Measurements from ENCODE around the gene GPD1L. TPM values are rescaled to one million over a fixed set of nuclear protein-coding genes. Genes with fewer than 3 reads are reported as not detected.

GPD1L gene
- total RNA-seq, 3 donors from 2014 or later = 56.3 to 66.6 (median 58.3) TPM

DNA sequence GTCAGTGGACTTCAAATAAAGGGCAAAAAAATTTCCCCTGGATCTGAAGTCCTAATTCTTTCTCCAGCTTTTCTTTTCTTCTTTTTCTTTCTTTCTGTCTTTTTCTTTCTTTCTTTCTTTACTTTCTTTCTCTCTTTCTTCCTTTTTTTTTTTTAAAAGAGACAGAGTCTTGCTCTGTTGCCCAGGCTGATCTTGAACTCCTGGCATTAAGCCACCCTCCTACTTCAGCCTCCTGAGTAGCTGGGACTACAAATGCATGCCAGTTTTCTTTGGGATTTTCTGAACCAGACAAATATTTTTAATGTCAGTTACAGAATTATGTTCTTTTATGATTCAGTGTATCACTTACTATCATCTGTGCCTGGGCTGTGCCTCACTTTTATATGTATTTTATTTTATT lies 86.7 kb downstream of the GPD1L start:
- Histone ChIP-seq H3K4me3 (no peak overlapping the region), H3K27me3 (no peaks in the 10 kb centered on the region), H3K4me1 (no peaks in the 10 kb centered on the region), H3K36me3 (no peaks in the 10 kb centered on the region), H3K9me3 (no peaks in the 10 kb centered on the region), H3K27ac (no peak overlapping the region)
- TF ChIP-seq POLR2AphosphoS5 (IDR thresholded peaks at IDR 0.05) (no peak), POLR2A (IDR thresholded peaks at IDR 0.05) (no peak)
- TF ChIP-seq, protein P1, sequence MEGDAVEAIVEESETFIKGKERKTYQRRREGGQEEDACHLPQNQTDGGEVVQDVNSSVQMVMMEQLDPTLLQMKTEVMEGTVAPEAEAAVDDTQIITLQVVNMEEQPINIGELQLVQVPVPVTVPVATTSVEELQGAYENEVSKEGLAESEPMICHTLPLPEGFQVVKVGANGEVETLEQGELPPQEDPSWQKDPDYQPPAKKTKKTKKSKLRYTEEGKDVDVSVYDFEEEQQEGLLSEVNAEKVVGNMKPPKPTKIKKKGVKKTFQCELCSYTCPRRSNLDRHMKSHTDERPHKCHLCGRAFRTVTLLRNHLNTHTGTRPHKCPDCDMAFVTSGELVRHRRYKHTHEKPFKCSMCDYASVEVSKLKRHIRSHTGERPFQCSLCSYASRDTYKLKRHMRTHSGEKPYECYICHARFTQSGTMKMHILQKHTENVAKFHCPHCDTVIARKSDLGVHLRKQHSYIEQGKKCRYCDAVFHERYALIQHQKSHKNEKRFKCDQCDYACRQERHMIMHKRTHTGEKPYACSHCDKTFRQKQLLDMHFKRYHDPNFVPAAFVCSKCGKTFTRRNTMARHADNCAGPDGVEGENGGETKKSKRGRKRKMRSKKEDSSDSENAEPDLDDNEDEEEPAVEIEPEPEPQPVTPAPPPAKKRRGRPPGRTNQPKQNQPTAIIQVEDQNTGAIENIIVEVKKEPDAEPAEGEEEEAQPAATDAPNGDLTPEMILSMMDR (IDR thresholded peaks at IDR 0.05) = no peak
- DNase-seq (ENCODE audit: low spot score in 2 of 2) = no peak
- intact Hi-C loops (cut with DNase I; ENCODE audit: low total_unique reads) = no loop called here

- TF ChIP-seq, protein P1 (IDR thresholded peaks at IDR 0.05) = no peak
- TF ChIP-seq POLR2A (IDR thresholded peaks at IDR 0.05) = no peak
- TF ChIP-seq POLR2AphosphoS5 (IDR thresholded peaks at IDR 0.05) = no peak
- Histone ChIP-seq H3K27ac (no peak overlapping the region), H3K27me3 (no peaks in the 10 kb centered on the region), H3K36me3 (no peaks in the 10 kb centered on the region), H3K4me3 (no peak overlapping the region), H3K4me1 (no peaks in the 10 kb centered on the region), H3K9me3 (no peaks in the 10 kb centered on the region)
- DNase-seq (ENCODE audit: low spot score in 2 of 2) = no peak
- intact Hi-C loops (cut with DNase I; ENCODE audit: low total_unique reads) = no loop called here
These were observed 88.2 kb downstream of the GPD1L start for GRCh38 chr3:32194653-32195052.

- H3K27ac ChIP-seq = no peak overlapping the region
- no peaks in the 10 kb centered on the region for H3K36me3 ChIP-seq
- intact Hi-C loops (cut with DNase I; ENCODE audit: low total_unique reads) = no loop called here
- no peak for DNase-seq (ENCODE audit: low spot score in 2 of 2)
- no peaks in the 10 kb centered on the region for H3K27me3 ChIP-seq
- H3K4me1 ChIP-seq = no peaks in the 10 kb centered on the region
- H3K9me3 ChIP-seq = no peaks in the 10 kb centered on the region
- no peak for TF ChIP-seq POLR2A (IDR thresholded peaks at IDR 0.05)
- no peak for TF ChIP-seq POLR2AphosphoS5 (IDR thresholded peaks at IDR 0.05)
- no peak overlapping the region for H3K4me3 ChIP-seq
These were observed 89.6 kb downstream of the GPD1L start for GRCh38 chr3:32195995-32196540.

DNA sequence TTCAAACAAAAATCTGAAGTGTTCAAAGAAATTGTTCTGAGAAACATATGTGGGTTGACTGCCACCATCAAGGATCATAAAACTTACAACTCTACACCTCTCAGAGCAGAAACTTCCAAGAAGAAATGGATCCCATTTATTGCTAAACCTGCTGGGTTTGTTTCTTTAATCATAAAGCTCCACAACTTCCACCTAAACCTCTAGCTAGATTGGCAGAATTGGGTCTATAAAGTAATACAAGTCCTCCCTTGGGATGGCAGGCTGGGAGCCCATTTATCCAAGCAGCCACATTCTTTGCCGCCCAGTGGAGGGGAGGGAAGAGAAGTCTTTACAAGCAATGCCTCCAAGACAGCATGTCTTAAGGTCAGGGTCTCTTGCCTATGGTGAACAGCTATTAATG lies 91.6 kb downstream of the GPD1L start:
- Histone ChIP-seq H3K4me3 (no peak overlapping the region), H3K27me3 (no peaks in the 10 kb centered on the region), H3K27ac (no peak overlapping the region), H3K36me3 (no peaks in the 10 kb centered on the region), H3K4me1 (no peaks in the 10 kb centered on the region), H3K9me3 (no peaks in the 10 kb centered on the region)
- TF ChIP-seq, protein P1 (IDR thresholded peaks at IDR 0.05) = no peak
- TF ChIP-seq POLR2AphosphoS5 (IDR thresholded peaks at IDR 0.05) = no peak
- TF ChIP-seq POLR2A (IDR thresholded peaks at IDR 0.05) = no peak
- intact Hi-C loops (cut with DNase I; ENCODE audit: low total_unique reads) = no loop called here
- no peak for DNase-seq (ENCODE audit: low spot score in 2 of 2)

DNA sequence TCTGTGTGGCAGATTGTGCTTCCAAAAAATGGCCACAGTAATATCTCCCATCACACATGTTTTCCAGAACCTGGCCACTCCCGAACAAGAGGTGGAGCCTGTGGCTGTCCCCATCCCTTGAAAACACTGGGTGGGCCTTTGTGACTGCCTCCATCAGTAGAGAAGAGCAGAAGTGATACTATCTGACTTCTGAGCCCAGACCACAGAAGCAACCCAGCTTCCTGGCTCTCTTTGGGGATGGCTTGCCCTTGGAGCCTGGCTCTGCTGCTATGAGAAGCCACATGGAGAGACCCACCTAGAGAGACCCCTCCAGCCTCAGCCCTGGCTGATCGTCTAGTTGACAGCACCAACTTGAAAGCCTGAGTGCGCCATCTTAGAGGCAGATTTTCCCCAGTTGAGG lies 92.3 kb downstream of the GPD1L start:
- Histone ChIP-seq H3K9me3 (no peaks in the 10 kb centered on the region), H3K4me1 (no peaks in the 10 kb centered on the region), H3K36me3 (no peaks in the 10 kb centered on the region), H3K27me3 (no peaks in the 10 kb centered on the region), H3K4me3 (no peak overlapping the region), H3K27ac (peak overlapping the region in 1 of 2 donors; percentile 9)
- DNase-seq (ENCODE audit: low spot score in 2 of 2) = no peak
- no peak for TF ChIP-seq POLR2A (IDR thresholded peaks at IDR 0.05)
- TF ChIP-seq, protein P1 (IDR thresholded peaks at IDR 0.05) = no peak
- no peak for TF ChIP-seq POLR2AphosphoS5 (IDR thresholded peaks at IDR 0.05)
- intact Hi-C loops (cut with DNase I; ENCODE audit: low total_unique reads) = no loop called here

- DNase-seq (ENCODE audit: low spot score in 2 of 2) = peak in 1 of 2 donors; percentile 39
- Histone ChIP-seq H3K4me1 (no peaks in the 10 kb centered on the region), H3K27me3 (no peaks in the 10 kb centered on the region), H3K9me3 (no peaks in the 10 kb centered on the region), H3K4me3 (no peak overlapping the region), H3K27ac (peak overlapping the region; percentile 7 to 69), H3K36me3 (no peaks in the 10 kb centered on the region)
- intact Hi-C loops (cut with DNase I; ENCODE audit: low total_unique reads) = no loop called here
- TF ChIP-seq POLR2AphosphoS5 (IDR thresholded peaks at IDR 0.05) = peak in 1 of 3 donors; percentile 32
- TF ChIP-seq, protein P1 (IDR thresholded peaks at IDR 0.05) = no peak
These were observed 94.1 kb downstream of the GPD1L start for GRCh38 chr3:32200490-32200889.
